OCI-LY7 (cell line): ENCODE data around the gene RSBN1. TPM values are rescaled to one million over a fixed set of nuclear protein-coding genes. Genes with fewer than 3 reads are reported as not detected.
"Not testable (repeated sequence)": the region's sequence is repeated elsewhere in the genome, so short reads cannot be mapped to it uniquely, and the experiment has no call there.

Experiments
- BruUV-seq: library from RNA; stranded (reverse); fragments of 400-500 nt; replicated peaks from 2 replicates; lab custom pipeline; 2021; lab: Mats Ljungman, UMichigan
- CTCF ChIA-PET: fragments of 300-600 bp; sonication (Branson Sonifier 250); formaldehyde crosslinking; loops from one replicate; lab custom pipeline; 2022; ENCODE audit warnings: antibody characterized with exemption; ENCODE audit not compliant: unreplicated experiment; lab: Charles Lee
- POLR2A ChIA-PET: fragments of 300-600 bp; sonication (Branson Sonifier 250); formaldehyde crosslinking; loops from one replicate; lab custom pipeline; 2022; ENCODE audit warnings: antibody characterized with exemption; lab: Charles Lee
- DNase-seq: peaks from one replicate; pipeline ENCODE4 v3.0.0-alpha.2; 2015; ENCODE audit warnings: low spot score
- H2AFZ ChIP-seq: fragments of 200-600 bp; sonication (generic), shearing (Covaris generic); 2 replicates; pipeline ENCODE4 v1.6.1; 2014; ENCODE audit warnings: mild to moderate bottlenecking, antibody characterized with exemption, low read length, moderate library complexity
- H3K27ac ChIP-seq: fragments of 200-600 bp; sonication (generic); 2 replicates; pipeline ENCODE4 v1.5.1; 2014; ENCODE audit warnings: mixed run types, low read depth, mild to moderate bottlenecking, moderate library complexity, low read length, inconsistent platforms; ENCODE audit not compliant: poor library complexity, severe bottlenecking
- H3K36me3 ChIP-seq: fragments of 200-600 bp; sonication (generic); 2 replicates; pipeline ENCODE4 v1.6.1; 2014; ENCODE audit warnings: mild to moderate bottlenecking, antibody characterized with exemption, low read length, moderate library complexity, mixed read lengths; ENCODE audit not compliant: insufficient read depth
- H3K4me1 ChIP-seq: fragments of 200-600 bp; sonication (generic); 2 replicates; pipeline ENCODE4 v1.5.1; 2014; ENCODE audit warnings: mild to moderate bottlenecking, low read length; ENCODE audit not compliant: insufficient read depth, poor library complexity, severe bottlenecking
- H3K4me2 ChIP-seq: fragments of 200-600 bp; sonication (generic); 2 replicates; pipeline ENCODE4 v1.6.1; 2014; ENCODE audit warnings: mild to moderate bottlenecking, low read length
- H3K4me3 ChIP-seq: fragments of 200-600 bp; sonication (generic); 2 replicates; pipeline ENCODE4 v1.5.1; 2014; ENCODE audit warnings: mild to moderate bottlenecking, low read depth, low read length; ENCODE audit not compliant: poor library complexity, severe bottlenecking
- H3K79me2 ChIP-seq: fragments of 200-600 bp; sonication (generic); 2 replicates; pipeline ENCODE4 v1.6.1; 2016; ENCODE audit warnings: low read depth, mild to moderate bottlenecking, low read length, moderate library complexity, mixed read lengths; ENCODE audit not compliant: insufficient read depth
- H3K9me2 ChIP-seq: fragments of 200-600 bp; sonication (generic); 2 replicates; pipeline ENCODE4 v1.6.1; 2016; ENCODE audit warnings: mild to moderate bottlenecking, low read length, mixed read lengths; ENCODE audit not compliant: insufficient read depth
- H3K9me3 ChIP-seq: fragments of 200-600 bp; sonication (generic); 2 replicates; pipeline ENCODE4 v1.6.1; 2014; ENCODE audit warnings: mild to moderate bottlenecking, mixed run types, low read length, mixed read lengths
- H4K20me1 ChIP-seq: fragments of 200-600 bp; sonication (generic); 2 replicates; pipeline ENCODE4 v1.6.1; 2014; ENCODE audit warnings: mild to moderate bottlenecking, antibody characterized with exemption, low read length, moderate library complexity, mixed read lengths; ENCODE audit not compliant: insufficient read depth
- EZH2phosphoT487 ChIP-seq: fragments of 200-600 bp; sonication (generic); IDR thresholded peaks from 2 replicates; pipeline ENCODE4 v1.6.1; 2018; ENCODE audit warnings: low read depth, borderline replicate concordance, mild to moderate bottlenecking, mixed run types, antibody characterized with exemption, low read length, moderate library complexity, mixed read lengths
- intact Hi-C: fragments of 100-400 bp; cut with micrococcal nuclease; formaldehyde crosslinking; loops from one replicate; pipeline ENCODE4 v1.10.0; 2022; ENCODE audit not compliant: unreplicated experiment
- total RNA-seq, 2 experiments: library from RNA; depleted of rRNA in 1 of 2; stranded (reverse); fragments of >200 nt in 1 of 2; shearing (Covaris generic) in 1 of 2; gene quantifications; 2 replicates each; pipeline ENCODE4 v1.2.3, GENCODE V29; 2014 to 2022
- TF ChIP-seq, protein P1 (sequence below): fragments of 200-600 bp; sonication (generic); conservative IDR thresholded peaks from 2 replicates; pipeline ENCODE4 v1.5.1; 2014; ENCODE audit warnings: mild to moderate bottlenecking, antibody characterized with exemption, low read length, moderate library complexity, mixed read lengths

Gene RSBN1
- total RNA-seq, 2 experiments from 2014 or later, result 10.8 to 19.0 TPM

DNA sequence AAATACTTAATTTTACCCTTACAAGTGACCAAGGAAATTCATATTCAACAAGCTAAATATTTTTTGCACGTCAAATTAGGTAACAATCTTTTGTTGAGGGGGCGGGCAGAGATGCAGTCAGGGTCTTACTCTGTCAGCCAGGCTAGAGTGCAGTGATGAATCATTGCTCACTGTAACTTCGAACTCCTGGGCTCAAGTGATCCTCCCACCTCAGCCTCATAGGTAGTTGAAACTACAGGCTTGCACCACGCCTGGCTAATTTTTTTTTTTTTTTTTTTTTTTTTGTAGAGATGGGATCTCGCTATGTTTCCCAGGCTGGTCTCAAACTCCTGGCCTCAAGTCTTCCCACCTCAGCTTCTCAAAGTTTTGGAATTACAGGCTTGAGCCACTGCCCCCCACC lies 79.5 kb downstream of the RSBN1 start:
- Histone ChIP-seq H2AFZ (no peak overlapping the region), H3K27ac (no peak overlapping the region), H3K79me2 (no peaks in the 10 kb centered on the region), H3K4me2 (no peak overlapping the region), H4K20me1 (no peaks in the 10 kb centered on the region), H3K4me1 (no peaks in the 10 kb centered on the region), H3K9me3 (no peaks in the 10 kb centered on the region), H3K4me3 (no peak overlapping the region), H3K9me2 (no peaks in the 10 kb centered on the region), H3K36me3 (peaks cover 7% of the 10 kb centered on the region; the same call in 1 of the 2 replicates)
- DNase-seq, result no peak
- ChIA-PET POLR2A (interaction anchor here (0.6 to 1.0 kb wide), 3 partner anchors 558 to 1930 kb away, joined by 3 to 4 read pairs (median 3); no protein-coding TSS in a partner anchor), CTCF (no interaction called here)
- TF ChIP-seq, protein P1, sequence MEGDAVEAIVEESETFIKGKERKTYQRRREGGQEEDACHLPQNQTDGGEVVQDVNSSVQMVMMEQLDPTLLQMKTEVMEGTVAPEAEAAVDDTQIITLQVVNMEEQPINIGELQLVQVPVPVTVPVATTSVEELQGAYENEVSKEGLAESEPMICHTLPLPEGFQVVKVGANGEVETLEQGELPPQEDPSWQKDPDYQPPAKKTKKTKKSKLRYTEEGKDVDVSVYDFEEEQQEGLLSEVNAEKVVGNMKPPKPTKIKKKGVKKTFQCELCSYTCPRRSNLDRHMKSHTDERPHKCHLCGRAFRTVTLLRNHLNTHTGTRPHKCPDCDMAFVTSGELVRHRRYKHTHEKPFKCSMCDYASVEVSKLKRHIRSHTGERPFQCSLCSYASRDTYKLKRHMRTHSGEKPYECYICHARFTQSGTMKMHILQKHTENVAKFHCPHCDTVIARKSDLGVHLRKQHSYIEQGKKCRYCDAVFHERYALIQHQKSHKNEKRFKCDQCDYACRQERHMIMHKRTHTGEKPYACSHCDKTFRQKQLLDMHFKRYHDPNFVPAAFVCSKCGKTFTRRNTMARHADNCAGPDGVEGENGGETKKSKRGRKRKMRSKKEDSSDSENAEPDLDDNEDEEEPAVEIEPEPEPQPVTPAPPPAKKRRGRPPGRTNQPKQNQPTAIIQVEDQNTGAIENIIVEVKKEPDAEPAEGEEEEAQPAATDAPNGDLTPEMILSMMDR, result no peak
- TF ChIP-seq EZH2phosphoT487, result no peak
- no TSS peak for BruUV-seq
- intact Hi-C loops, result no loop called here

DNA sequence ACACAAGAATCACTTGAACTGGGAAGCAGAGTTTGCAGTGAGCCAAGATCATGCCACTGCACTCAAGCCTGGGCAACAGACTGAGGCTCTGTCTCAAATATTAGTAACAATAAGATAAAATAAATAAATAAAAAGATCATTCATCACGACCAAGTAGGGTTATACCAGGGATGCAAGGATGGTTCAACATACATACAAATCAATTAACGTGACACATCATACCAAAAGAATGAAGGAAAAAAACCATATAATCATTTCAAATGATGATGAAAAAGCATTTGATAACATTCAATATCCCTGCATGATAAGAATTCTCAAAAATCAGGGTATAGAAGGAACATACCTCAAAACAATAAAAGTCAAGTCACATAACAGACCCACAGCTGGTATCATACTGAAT lies 91.3 kb downstream of the RSBN1 start:
- CTCF ChIA-PET, result no interaction called here
- BruUV-seq, result no TSS peak
- Histone ChIP-seq H2AFZ (no peak overlapping the region), H3K9me2 (no peaks in the 10 kb centered on the region), H4K20me1 (no peaks in the 10 kb centered on the region), H3K4me3 (no peak overlapping the region), H3K27ac (no peak overlapping the region), H3K36me3 (peaks cover 36% of the 10 kb centered on the region), H3K4me1 (no peaks in the 10 kb centered on the region), H3K4me2 (no peak overlapping the region), H3K79me2 (no peaks in the 10 kb centered on the region), H3K9me3 (peaks cover 21% of the 10 kb centered on the region; the same call in 1 of the 2 replicates)
- no peak for DNase-seq
- TF ChIP-seq, protein P1, result no peak
- TF ChIP-seq EZH2phosphoT487, result no peak
- POLR2A ChIA-PET, result no interaction called here
- intact Hi-C loops, result no loop called here

DNA sequence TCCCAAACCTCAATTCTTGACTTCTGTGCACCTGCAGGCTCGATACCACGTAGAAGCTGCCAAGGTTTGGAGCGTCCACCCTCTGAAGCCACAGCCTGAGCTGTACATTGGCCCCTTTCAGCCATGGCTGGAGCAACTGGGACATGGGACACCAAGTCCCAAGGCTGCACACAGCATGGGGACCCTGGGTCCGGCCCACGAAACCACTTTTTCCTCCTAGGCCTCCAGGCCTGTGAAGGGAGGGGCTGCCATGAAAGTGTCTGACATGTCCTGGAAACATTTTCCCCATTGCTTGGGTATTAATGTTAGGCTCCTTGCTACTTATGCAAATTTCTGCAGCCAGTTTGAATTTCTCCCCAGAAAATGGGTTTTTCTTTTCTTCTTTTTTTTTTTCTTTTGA lies 93.7 kb downstream of the RSBN1 start:
- H3K9me3 ChIP-seq, result peaks cover 21% of the 10 kb centered on the region; the same call in 1 of the 2 replicates
- H2AFZ ChIP-seq, CTCF ChIA-PET, DNase-seq, BruUV-seq, H3K27ac ChIP-seq, POLR2A ChIA-PET, H3K4me3 ChIP-seq, H3K4me2 ChIP-seq, H3K79me2 ChIP-seq, H3K9me2 ChIP-seq, H3K4me1 ChIP-seq, intact Hi-C loops, H4K20me1 ChIP-seq: not testable (repeated sequence)
- peaks cover 36% of the 10 kb centered on the region for H3K36me3 ChIP-seq

DNA sequence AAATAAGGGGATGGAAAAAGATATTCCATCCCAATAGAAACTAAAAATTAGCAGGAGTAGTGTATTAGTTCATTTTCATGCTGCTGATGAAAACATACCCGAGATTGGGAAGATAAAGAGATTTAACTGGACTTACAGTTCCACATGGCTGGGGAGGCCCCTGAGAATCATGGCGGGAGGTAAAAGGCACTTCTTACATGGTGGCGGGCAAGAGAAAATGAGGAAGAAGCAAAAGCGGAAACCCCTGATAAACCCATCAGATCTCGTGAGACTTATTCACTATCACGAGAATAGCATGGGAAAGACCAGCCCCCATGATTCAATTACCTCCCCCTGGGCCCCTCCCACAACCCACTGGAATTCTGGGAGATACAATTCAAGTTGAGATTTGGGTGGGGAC lies 94.8 kb downstream of the RSBN1 start:
- BruUV-seq, H3K27ac ChIP-seq, H3K9me2 ChIP-seq, H2AFZ ChIP-seq, H3K79me2 ChIP-seq, intact Hi-C loops, H3K4me2 ChIP-seq, POLR2A ChIA-PET, H4K20me1 ChIP-seq, CTCF ChIA-PET, H3K4me1 ChIP-seq, H3K4me3 ChIP-seq, DNase-seq: not testable (repeated sequence)
- Histone ChIP-seq H3K9me3 (peaks cover 21% of the 10 kb centered on the region; the same call in 1 of the 2 replicates), H3K36me3 (peaks cover 36% of the 10 kb centered on the region)
